Duodenal mucosa (tissue), 2 donors: Measurements from ENCODE around the gene USP14.

Source experiments
- H3K27ac ChIP-seq: one replicate; pipeline ENCODE4 v1.7.0; 2013; ENCODE audit warnings: low read depth, low read length
- H3K27me3 ChIP-seq, 2 donors: one replicate each; pipeline ENCODE4 v1.7.0; 2013; ENCODE audit warnings: low read length in 2 of 2, control low read depth in 1 of 2; ENCODE audit not compliant: insufficient read depth in 2 of 2, control insufficient read depth in 1 of 2
- H3K36me3 ChIP-seq, 2 donors: one replicate each; pipeline ENCODE4 v1.7.0; 2013; ENCODE audit warnings: low read length in 2 of 2, control low read depth in 1 of 2; ENCODE audit not compliant: insufficient read depth in 2 of 2, control insufficient read depth in 1 of 2
- H3K4me1 ChIP-seq, 2 donors: one replicate each; pipeline ENCODE4 v1.7.0; 2013; ENCODE audit warnings: low read length in 2 of 2, control low read depth in 1 of 2; ENCODE audit not compliant: insufficient read depth in 2 of 2, control insufficient read depth in 1 of 2
- H3K4me3 ChIP-seq, 2 donors: one replicate each; pipeline ENCODE4 v1.7.0; 2013; ENCODE audit warnings: low read length in 2 of 2, low read depth in 1 of 2
- H3K9ac ChIP-seq, 2 donors: one replicate each; pipeline ENCODE4 v1.7.0; 2013; ENCODE audit warnings: low read length in 2 of 2, low read depth in 1 of 2
- H3K9me3 ChIP-seq, 2 donors: one replicate each; pipeline ENCODE4 v1.7.0; 2013; ENCODE audit warnings: low read length in 2 of 2, control low read depth in 1 of 2; ENCODE audit not compliant: control insufficient read depth in 1 of 2

USP14 gene

GRCh38 chr18:255171-255570, 96.8 kb downstream of the USP14 start:
- Histone ChIP-seq H3K4me1 (no peaks in the 10 kb centered on the region), H3K4me3 (no peak overlapping the region), H3K36me3 (peaks cover 30 to 82% of the 10 kb centered on the region in 2 donors), H3K9me3 (no peaks in the 10 kb centered on the region), H3K27ac (no peak overlapping the region), H3K9ac (no peak overlapping the region), H3K27me3 (no peaks in the 10 kb centered on the region)

- Histone ChIP-seq H3K9ac (no peak overlapping the region), H3K27ac (no peak overlapping the region), H3K4me3 (no peak overlapping the region), H3K4me1 (no peaks in the 10 kb centered on the region), H3K27me3 (no peaks in the 10 kb centered on the region), H3K36me3 (peaks cover 24 to 63% of the 10 kb centered on the region in 2 donors), H3K9me3 (no peaks in the 10 kb centered on the region)
These were observed 102.2 kb downstream of the USP14 start for GRCh38 chr18:260547-260946.

- Histone ChIP-seq H3K4me3 (no peak overlapping the region), H3K27ac (no peak overlapping the region), H3K9ac (no peak overlapping the region), H3K4me1 (no peaks in the 10 kb centered on the region), H3K27me3 (no peaks in the 10 kb centered on the region), H3K9me3 (no peaks in the 10 kb centered on the region), H3K36me3 (peaks cover 19 to 53% of the 10 kb centered on the region in 2 donors)
These were observed 103.2 kb downstream of the USP14 start for GRCh38 chr18:261398-262073.
